HUES6 (cell line): Measurements from ENCODE around the gene IFNA14.
"Not testable (repeated sequence)": the region's sequence is repeated elsewhere in the genome, so short reads cannot be mapped to it uniquely, and the experiment has no call there.

ENCODE experiments used
- H3K27ac ChIP-seq: 2 replicates; pipeline ENCODE4 v1.7.0; 2013; ENCODE audit warnings: low read depth, mild to moderate bottlenecking, low read length, inconsistent platforms
- H3K27me3 ChIP-seq: 2 replicates; pipeline ENCODE4 v1.6.1; 2013; ENCODE audit warnings: low read length; ENCODE audit not compliant: control insufficient read depth, insufficient read depth
- H3K36me3 ChIP-seq: 2 replicates; pipeline ENCODE4 v1.6.1; 2013; ENCODE audit warnings: low read length; ENCODE audit not compliant: control insufficient read depth, insufficient read depth
- H3K4me1 ChIP-seq: 2 replicates; pipeline ENCODE4 v1.6.1; 2013; ENCODE audit warnings: low read length; ENCODE audit not compliant: control insufficient read depth, insufficient read depth
- H3K4me3 ChIP-seq: 2 replicates; pipeline ENCODE4 v1.5.1; 2013; ENCODE audit warnings: low read depth, low read length
- H3K9ac ChIP-seq: one replicate; pipeline ENCODE4 v1.6.1; 2013; ENCODE audit warnings: mild to moderate bottlenecking, low read length
- H3K9me3 ChIP-seq: 2 replicates; pipeline ENCODE4 v1.6.1; 2013; ENCODE audit warnings: low read depth, low read length; ENCODE audit not compliant: control insufficient read depth, insufficient read depth

IFNA14 gene

DNA sequence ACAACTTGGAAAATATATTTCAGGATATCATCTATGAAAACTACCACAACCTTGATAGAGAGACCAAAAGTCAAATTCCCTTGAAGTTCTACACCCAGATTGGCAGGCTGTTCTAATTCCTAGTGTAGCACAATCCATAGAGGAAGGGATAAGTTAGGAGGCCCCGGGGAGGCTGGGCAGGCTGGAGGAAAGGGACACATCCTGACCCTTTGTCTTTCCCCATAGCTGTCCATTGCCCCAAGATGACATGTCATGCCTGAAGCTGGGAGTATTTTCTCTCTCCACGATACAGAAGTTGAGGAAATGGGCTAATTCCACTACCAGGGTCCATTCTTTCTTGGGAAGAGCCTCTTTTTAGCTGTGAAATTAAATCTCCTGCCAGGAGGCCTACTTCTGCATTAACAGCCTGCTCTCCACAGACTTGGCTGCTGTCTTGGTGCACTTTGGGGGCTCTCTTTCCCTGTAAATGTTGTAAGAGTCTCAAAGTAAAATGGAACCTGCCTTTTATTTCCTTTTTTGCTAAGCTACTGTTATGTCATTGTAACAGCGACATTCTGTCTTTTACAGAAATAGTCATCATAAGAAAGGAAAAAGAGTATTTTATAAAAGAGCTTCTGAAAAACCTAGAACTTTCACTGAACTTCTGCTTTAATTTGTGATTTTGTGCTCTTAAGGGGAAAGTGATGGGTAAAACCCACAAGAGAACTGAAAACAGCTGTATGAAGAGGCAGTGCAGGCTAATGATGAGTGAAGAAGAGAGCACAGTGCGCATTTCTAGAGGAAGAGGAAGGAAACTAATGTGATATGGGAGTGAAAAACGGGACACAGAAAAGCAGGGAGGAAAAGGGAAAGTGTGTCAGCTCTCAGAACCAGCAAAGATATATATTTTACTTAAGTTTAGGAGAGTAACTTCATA lies 26.1 kb downstream of the IFNA14 start:
- H3K27ac ChIP-seq, H3K9ac ChIP-seq: not testable (repeated sequence)

DNA sequence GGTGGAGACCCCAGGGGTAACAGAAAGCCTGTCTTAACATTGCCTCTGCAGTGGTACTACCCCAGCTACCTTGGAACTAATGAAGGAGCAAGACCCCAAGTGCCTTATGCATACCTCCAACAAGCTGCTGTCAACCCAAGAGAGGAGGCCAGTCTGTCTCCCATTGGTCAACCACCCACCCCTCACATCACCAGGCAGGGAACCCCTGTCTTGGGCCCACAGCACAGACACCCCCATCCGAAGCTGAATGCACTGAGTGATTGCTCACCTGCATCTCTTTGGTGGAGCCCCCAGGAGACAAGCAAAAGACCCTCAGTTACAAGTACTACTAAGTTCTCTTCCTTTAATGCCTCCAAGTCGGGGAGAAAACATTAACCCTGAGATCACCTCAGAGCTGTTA lies 27.6 kb downstream of the IFNA14 start:
- not testable (repeated sequence) for H3K9me3 ChIP-seq, H3K27me3 ChIP-seq, H3K9ac ChIP-seq, H3K4me1 ChIP-seq, H3K27ac ChIP-seq, H3K36me3 ChIP-seq, H3K4me3 ChIP-seq

More for the DNA sequence above, 26.1 kb downstream of the IFNA14 start:
- not testable (repeated sequence) for H3K9me3 ChIP-seq, H3K4me1 ChIP-seq, H3K36me3 ChIP-seq, H3K27me3 ChIP-seq, H3K4me3 ChIP-seq

GRCh38 chr9:21210782-21211181 lies 29.0 kb downstream of the IFNA14 start:
- not testable (repeated sequence) for H3K27ac ChIP-seq, H3K9ac ChIP-seq, H3K4me1 ChIP-seq, H3K27me3 ChIP-seq, H3K4me3 ChIP-seq, H3K36me3 ChIP-seq, H3K9me3 ChIP-seq

- Histone ChIP-seq H3K27me3 (no peaks in the 10 kb centered on the region), H3K27ac (no peak overlapping the region)
Observed at GRCh38 chr9:21210311-21210710, 29.5 kb downstream of the IFNA14 start.

GRCh38 chr9:21207043-21207442 lies 32.8 kb downstream of the IFNA14 start, which contains the start of gene IFNA10:
Gene IFNA10 (minus strand): TSS chr9:21207143. CDS start chr9:21207097, 46 bp downstream.
- not testable (repeated sequence) for H3K9me3 ChIP-seq, H3K27me3 ChIP-seq, H3K9ac ChIP-seq, H3K4me3 ChIP-seq, H3K27ac ChIP-seq, H3K36me3 ChIP-seq, H3K4me1 ChIP-seq

More at GRCh38 chr9:21210311-21210710, 29.5 kb downstream of the IFNA14 start:
- Histone ChIP-seq H3K4me3 (no peak overlapping the region), H3K9ac (no peak overlapping the region), H3K4me1 (no peaks in the 10 kb centered on the region), H3K9me3 (no peaks in the 10 kb centered on the region), H3K36me3 (no peaks in the 10 kb centered on the region)

- Histone ChIP-seq H3K9ac (no peak overlapping the region), H3K9me3 (no peaks in the 10 kb centered on the region), H3K4me1 (no peaks in the 10 kb centered on the region), H3K4me3 (no peak overlapping the region), H3K27me3 (no peaks in the 10 kb centered on the region), H3K27ac (no peak overlapping the region), H3K36me3 (no peaks in the 10 kb centered on the region)
Observed at GRCh38 chr9:21205204-21205603, 34.6 kb downstream of the IFNA14 start.

- H3K27me3 ChIP-seq, H3K27ac ChIP-seq, H3K36me3 ChIP-seq, H3K9ac ChIP-seq, H3K9me3 ChIP-seq, H3K4me1 ChIP-seq, H3K4me3 ChIP-seq: not testable (repeated sequence)
Observed at GRCh38 chr9:21202105-21202504, 37.7 kb downstream of the IFNA14 start, which contains the start of gene IFNA7. Gene IFNA7 (minus strand): TSS chr9:21202205. CDS start chr9:21202165, 40 bp downstream.

DNA sequence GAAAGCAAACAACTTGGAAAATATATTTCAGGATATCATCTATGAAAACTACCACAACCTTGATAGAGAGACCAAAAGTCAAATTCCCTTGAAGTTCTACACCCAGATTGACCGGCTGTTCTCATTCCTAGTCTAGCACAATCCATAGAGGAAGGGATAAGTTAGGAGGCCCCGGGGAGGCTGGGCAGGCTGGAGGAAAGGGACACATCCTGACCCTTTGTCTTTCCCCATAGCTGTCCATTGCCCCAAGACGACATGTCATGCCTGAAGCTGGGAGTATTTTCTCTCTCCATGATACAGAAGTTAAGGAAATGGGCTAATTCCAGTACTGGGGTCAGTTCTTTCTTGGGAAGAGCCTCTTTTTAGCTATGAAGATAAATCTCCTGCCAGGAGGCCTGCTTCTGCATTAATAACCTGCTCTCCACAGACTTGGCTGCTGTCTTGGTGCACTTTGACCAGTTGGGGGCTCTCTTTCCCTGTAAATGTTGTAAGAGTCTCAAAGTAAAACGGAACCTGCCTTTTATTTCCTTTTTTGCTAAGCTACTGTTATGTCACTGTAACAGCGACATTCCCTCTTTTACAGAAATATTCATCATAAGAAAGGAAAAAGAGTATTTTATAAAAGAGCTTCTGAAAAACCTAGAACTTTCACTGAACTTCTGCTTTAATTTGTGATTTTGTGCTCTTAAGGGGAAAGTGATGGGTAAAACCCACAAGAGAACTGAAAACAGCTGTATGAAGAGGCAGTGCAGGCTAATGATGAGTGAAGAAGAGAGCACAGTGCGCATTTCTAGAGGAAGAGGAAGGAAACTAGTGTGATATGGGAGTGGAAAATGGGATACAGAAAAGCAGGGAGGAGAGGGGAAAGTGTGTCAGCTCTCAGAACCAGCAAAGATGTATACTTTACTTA lies 44.7 kb downstream of the IFNA14 start:
- not testable (repeated sequence) for H3K4me1 ChIP-seq, H3K36me3 ChIP-seq, H3K4me3 ChIP-seq, H3K27me3 ChIP-seq, H3K27ac ChIP-seq, H3K9ac ChIP-seq, H3K9me3 ChIP-seq
